Caco-2 (cell line): ENCODE measurements around the gene GLT6D1. TPM values are rescaled to one million over a fixed set of nuclear protein-coding genes. Genes with fewer than 3 reads are reported as not detected.

ENCODE experiments used
- BruUV-seq: library from RNA; stranded (reverse); fragments of 400-500 nt; replicated peaks from 2 replicates; lab custom pipeline; 2021; lab: Mats Ljungman, UMichigan
- CTCF ChIA-PET: fragments of 300-600 bp; sonication (Branson Sonifier 250); formaldehyde crosslinking; loops from one replicate; lab custom pipeline; 2022; ENCODE audit warnings: antibody characterized with exemption; lab: Charles Lee
- POLR2A ChIA-PET: fragments of 300-600 bp; sonication (Branson Sonifier 250); formaldehyde crosslinking; loops from one replicate; lab custom pipeline; 2022; ENCODE audit warnings: antibody characterized with exemption; lab: Charles Lee
- DNase-seq, 2 experiments: peaks; one replicate each; pipeline versions ENCODE4 v3.0.0 to v3.0.0-alpha.2; 2020 to 2022
- H3K27me3 ChIP-seq: replicated peaks from 2 replicates; pipeline ENCODE4 v1.6.0; 2011; ENCODE audit warnings: low read length; ENCODE audit not compliant: control insufficient read depth, insufficient read depth
- H3K36me3 ChIP-seq: 2 replicates; pipeline ENCODE4 v1.5.1; 2011; ENCODE audit warnings: low read length; ENCODE audit not compliant: control insufficient read depth, insufficient read depth
- H3K4me1 ChIP-seq: fragments of 250-450 bp; sonication (Bioruptor Pico); 2 replicates; pipeline ENCODE4 v1.5.1; 2020; ENCODE audit warnings: mild to moderate bottlenecking
- H3K4me3 ChIP-seq: 2 replicates; pipeline ENCODE4 v1.5.1; 2011; ENCODE audit warnings: low read depth, mild to moderate bottlenecking, control low read depth, low read length
- H3K9me3 ChIP-seq: fragments of 250-450 bp; sonication (Bioruptor Pico); 2 replicates; pipeline ENCODE4 v1.5.1; 2020; ENCODE audit warnings: mild to moderate bottlenecking, moderate library complexity
- H3K27ac Mint-ChIP-seq: one replicate; pipeline ENCODE4 v1.8.0; 2022; ENCODE audit warnings: mixed read lengths; ENCODE audit not compliant: unreplicated experiment
- H3K27me3 Mint-ChIP-seq: one replicate; pipeline ENCODE4 v1.8.0; 2022; ENCODE audit warnings: mixed read lengths; ENCODE audit not compliant: insufficient read depth, unreplicated experiment
- H3K36me3 Mint-ChIP-seq: one replicate; pipeline ENCODE4 v1.8.0; 2022; ENCODE audit warnings: mild to moderate bottlenecking, mixed read lengths; ENCODE audit not compliant: insufficient read depth, unreplicated experiment
- H3K4me1 Mint-ChIP-seq: one replicate; pipeline ENCODE4 v1.8.0; 2022; ENCODE audit warnings: low read depth, mixed read lengths; ENCODE audit not compliant: unreplicated experiment
- H3K4me3 Mint-ChIP-seq: one replicate; pipeline ENCODE4 v1.8.0; 2022; ENCODE audit warnings: mild to moderate bottlenecking, moderate library complexity, mixed read lengths; ENCODE audit not compliant: unreplicated experiment
- H3K9me3 Mint-ChIP-seq: one replicate; pipeline ENCODE4 v1.8.0; 2022; ENCODE audit warnings: mixed read lengths; ENCODE audit not compliant: unreplicated experiment
- CTCF ChIP-seq, 2 experiments: fragments of 200-600 bp in 1 of 2; IDR thresholded peaks; 1 replicate in 1 of 2; 2 replicates in 1 of 2; pipeline versions ENCODE4 v1.5.1 to v1.8.0; 2011 to 2022; ENCODE audit warnings: antibody characterized with exemption in 1 of 2, control low read depth in 1 of 2, inconsistent platforms in 1 of 2, low read depth in 1 of 2, low read length in 1 of 2, mild to moderate bottlenecking in 1 of 2, moderate library complexity in 1 of 2; ENCODE audit not compliant: insufficient read depth in 1 of 2, severe bottlenecking in 1 of 2, unreplicated experiment in 1 of 2
- intact Hi-C: fragments of 100-400 bp; cut with micrococcal nuclease; formaldehyde crosslinking; loops from one replicate; pipeline ENCODE4 v1.10.0; 2022; ENCODE audit not compliant: unreplicated experiment
- total RNA-seq: library from RNA; stranded (reverse); gene quantifications from 2 replicates; pipeline ENCODE4 v1.2.3, GENCODE V29; 2022

GLT6D1 gene
- total RNA-seq, 1 experiment from 2014 or later: not detected

DNA sequence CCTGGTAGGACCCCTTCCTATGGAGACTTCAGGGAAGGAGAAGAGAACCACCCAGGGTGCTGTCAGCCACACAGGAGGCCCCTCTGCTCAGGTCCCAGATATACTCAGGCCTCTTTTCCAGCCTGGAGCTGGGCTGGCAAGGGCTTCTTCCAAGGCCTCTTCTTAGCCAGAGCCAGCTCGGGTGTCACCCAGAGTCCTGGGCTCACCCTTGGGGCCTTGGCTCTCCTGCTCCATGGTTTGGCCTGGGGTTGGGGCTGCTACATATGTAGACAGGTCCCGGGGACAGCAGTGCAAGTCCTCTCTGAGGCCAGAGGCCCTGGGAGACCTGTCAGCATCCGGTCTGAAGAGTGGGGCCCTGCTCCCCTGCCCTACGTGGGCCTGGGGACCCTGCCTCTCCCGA lies 55.0 kb downstream of the GLT6D1 start:
- H3K36me3 ChIP-seq: no peaks in the 10 kb centered on the region
- intact Hi-C loops: no loop called here
- H3K9me3 ChIP-seq: no peaks in the 10 kb centered on the region
- no peak overlapping the region for H3K4me3 ChIP-seq
- Mint-ChIP-seq H3K36me3 (no peaks in the 10 kb centered on the region), H3K27me3 (peaks cover 6% of the 10 kb centered on the region), H3K9me3 (no peaks in the 10 kb centered on the region), H3K4me1 (no peaks in the 10 kb centered on the region), H3K27ac (no peak overlapping the region), H3K4me3 (no peak overlapping the region)
- DNase-seq: no peak
- CTCF ChIA-PET: no interaction called here
- BruUV-seq: no TSS peak
- H3K27me3 ChIP-seq: no peaks in the 10 kb centered on the region
- H3K4me1 ChIP-seq: no peaks in the 10 kb centered on the region
- POLR2A ChIA-PET: no interaction called here
- no peak for TF ChIP-seq CTCF (IDR thresholded peaks at IDR 0.05; ENCODE audit: insufficient read depth in 1 of 2, low read depth in 1 of 2, low read length in 1 of 2, severe bottlenecking in 1 of 2, unreplicated experiment in 1 of 2)

GRCh38 chr9:135583688-135584011 lies 55.7 kb downstream of the GLT6D1 start:
- POLR2A ChIA-PET: no interaction called here
- no peaks in the 10 kb centered on the region for H3K36me3 ChIP-seq
- TF ChIP-seq CTCF (IDR thresholded peaks at IDR 0.05; ENCODE audit: insufficient read depth in 1 of 2, low read depth in 1 of 2, low read length in 1 of 2, severe bottlenecking in 1 of 2, unreplicated experiment in 1 of 2): no peak
- H3K4me3 Mint-ChIP-seq: no peak overlapping the region
- H3K9me3 Mint-ChIP-seq: no peaks in the 10 kb centered on the region
- H3K4me1 Mint-ChIP-seq: no peaks in the 10 kb centered on the region
- no peak overlapping the region for H3K4me3 ChIP-seq
- no peaks in the 10 kb centered on the region for H3K36me3 Mint-ChIP-seq
- intact Hi-C loops: no loop called here
- BruUV-seq: no TSS peak
- peaks cover 6% of the 10 kb centered on the region for H3K27me3 Mint-ChIP-seq
- no peak overlapping the region for H3K27ac Mint-ChIP-seq
- no peak for DNase-seq
- no peaks in the 10 kb centered on the region for H3K9me3 ChIP-seq
- no peaks in the 10 kb centered on the region for H3K4me1 ChIP-seq
- CTCF ChIA-PET: no interaction called here
- no peaks in the 10 kb centered on the region for H3K27me3 ChIP-seq

- CTCF ChIA-PET: no interaction called here
- POLR2A ChIA-PET: no interaction called here
- Mint-ChIP-seq H3K36me3 (no peaks in the 10 kb centered on the region), H3K27me3 (peaks cover 6% of the 10 kb centered on the region), H3K4me1 (no peaks in the 10 kb centered on the region), H3K27ac (no peak overlapping the region), H3K9me3 (no peaks in the 10 kb centered on the region), H3K4me3 (no peak overlapping the region)
- Histone ChIP-seq H3K36me3 (no peaks in the 10 kb centered on the region), H3K4me1 (no peaks in the 10 kb centered on the region), H3K9me3 (no peaks in the 10 kb centered on the region), H3K27me3 (no peaks in the 10 kb centered on the region), H3K4me3 (no peak overlapping the region)
- intact Hi-C loops: no loop called here
- BruUV-seq: no TSS peak
- no peak for DNase-seq
- TF ChIP-seq CTCF (IDR thresholded peaks at IDR 0.05; ENCODE audit: insufficient read depth in 1 of 2, low read depth in 1 of 2, low read length in 1 of 2, severe bottlenecking in 1 of 2, unreplicated experiment in 1 of 2): no peak
Observed at GRCh38 chr9:135582966-135583687, 56.2 kb downstream of the GLT6D1 start.
